HepG2 (cell line): ENCODE data around the gene HHIPL1. TPM values are rescaled to one million over a fixed set of nuclear protein-coding genes. Genes with fewer than 3 reads are reported as not detected.
A peak's percentile ranks its signal among the peaks of the same experiment; 100 is the strongest.

ENCODE experiments used
- ADNP ChIP-seq: sonication (generic); formaldehyde crosslinking; IDR thresholded peaks from 2 replicates; pipeline ENCODE4 v1.4.0; 2020; ENCODE audit warnings: missing genetic modification reagents
- GABPB1 ChIP-seq: IDR thresholded peaks from 2 replicates; pipeline ENCODE4 v1.6.1; 2016; ENCODE audit warnings: mild to moderate bottlenecking, missing genetic modification reagents, moderate library complexity, missing compliant biosample characterization
- HHEX ChIP-seq: IDR thresholded peaks from 2 replicates; pipeline ENCODE4 v1.6.1; 2016; ENCODE audit warnings: control low read depth
- HNRNPL ChIP-seq: fragments of 200-400 bp; formaldehyde crosslinking; IDR thresholded peaks from 2 replicates; pipeline ENCODE4 v1.6.1; 2017; ENCODE audit warnings: mild to moderate bottlenecking, low read depth, low read length
- KDM2A ChIP-seq: sonication (generic); formaldehyde crosslinking; IDR thresholded peaks from 2 replicates; pipeline ENCODE4 v1.4.0; 2020; ENCODE audit warnings: low read depth, missing genetic modification reagents, borderline replicate concordance
- NKX3-1 ChIP-seq: sonication (generic); formaldehyde crosslinking; IDR thresholded peaks from 2 replicates; pipeline ENCODE4 v1.5.0; 2020; ENCODE audit warnings: missing genetic modification reagents
- PCBP2 ChIP-seq: fragments of 200-400 bp; formaldehyde crosslinking; optimal IDR thresholded peaks from 2 replicates; pipeline ENCODE3; 2018; ENCODE audit warnings: low read length, low read depth; ENCODE audit not compliant: poor library complexity, severe bottlenecking
- RELA ChIP-seq: sonication (generic); formaldehyde crosslinking; IDR thresholded peaks from 2 replicates; pipeline ENCODE4 v1.4.0; 2020; ENCODE audit warnings: missing genetic modification reagents
- REPIN1 ChIP-seq: sonication (generic); formaldehyde crosslinking; IDR thresholded peaks from 2 replicates; pipeline ENCODE4 v1.8.0; 2022; ENCODE audit warnings: missing genetic modification reagents, low read depth, mild to moderate bottlenecking, borderline replicate concordance
- RXRB ChIP-seq: IDR thresholded peaks from 2 replicates; pipeline ENCODE4 v1.6.1; 2016; ENCODE audit warnings: borderline replicate concordance, missing genetic modification reagents, missing compliant biosample characterization
- SMC3 ChIP-seq: IDR thresholded peaks from 2 replicates; pipeline ENCODE4 v1.6.1; 2011; ENCODE audit warnings: low read length, improper control_type of control experiment
- SOX13 ChIP-seq, 3 experiments: fragments of 450-650 bp in 1 of 3; sonication (generic) in 1 of 3; formaldehyde crosslinking in 1 of 3; IDR thresholded peaks in 2 of 3; conservative IDR thresholded peaks in 1 of 3; 2 replicates each; pipeline versions ENCODE4 v1.5.0 to v1.6.1; 2016 to 2020; ENCODE audit warnings: antibody characterized with exemption in 1 of 3, mild to moderate bottlenecking in 1 of 3, missing compliant biosample characterization in 1 of 3, missing genetic modification reagents in 1 of 3, moderate library complexity in 1 of 3
- SUZ12 ChIP-seq: fragments of 150-350 bp; IDR thresholded peaks from 2 replicates; pipeline ENCODE4 v1.6.1; 2014; ENCODE audit warnings: low read depth, low read length
- TARDBP ChIP-seq: sonication (generic); formaldehyde crosslinking; IDR thresholded peaks from 2 replicates; pipeline ENCODE4 v1.8.0; 2022; ENCODE audit warnings: mild to moderate bottlenecking, missing genetic modification reagents
- TCF7L2 ChIP-seq: IDR thresholded peaks from 2 replicates; pipeline ENCODE4 v1.6.1; 2011; ENCODE audit warnings: mild to moderate bottlenecking, low read depth, low read length, moderate library complexity
- THAP11 ChIP-seq: IDR thresholded peaks from 2 replicates; pipeline ENCODE4 v1.6.1; 2016; ENCODE audit warnings: missing biosample characterization, missing genetic modification reagents
- ZNF547 ChIP-seq: sonication (generic); formaldehyde crosslinking; IDR thresholded peaks from 2 replicates; pipeline ENCODE4 v1.5.1; 2020; ENCODE audit warnings: mild to moderate bottlenecking, missing genetic modification reagents
- ZNF569 ChIP-seq: sonication (generic); formaldehyde crosslinking; IDR thresholded peaks from 2 replicates; pipeline ENCODE4 v1.5.0; 2020; ENCODE audit warnings: mild to moderate bottlenecking, missing genetic modification reagents, moderate library complexity, borderline replicate concordance
- ZNF574 ChIP-seq: sonication (generic); formaldehyde crosslinking; IDR thresholded peaks from 2 replicates; pipeline ENCODE4 v1.4.0; 2020; ENCODE audit warnings: missing genetic modification reagents
- ZNF850 ChIP-seq: sonication (generic); formaldehyde crosslinking; conservative IDR thresholded peaks from 2 replicates; pipeline ENCODE4 v1.9.0; 2021; ENCODE audit warnings: mild to moderate bottlenecking, missing genetic modification reagents
- polyA plus RNA-seq, 8 experiments: library from polyadenylated mRNA; depleted of rRNA in 3 of 8; stranded (reverse) in 7 of 8; unstranded in 1 of 8; fragments of >200 nt; fragmentation: Illumina TruSeq in 4 of 8; extraction: Trizol in 4 of 8; gene quantifications; 2 replicates each; pipeline versions ENCODE4 v1.2.1 to v1.2.3, GENCODE V29; 2011 to 2016; ENCODE audit warnings: low read depth in 4 of 8, missing spikeins in 1 of 8, mixed read lengths in 1 of 8; ENCODE audit not compliant: insufficient read depth in 1 of 8
- total RNA-seq, 5 experiments: library from RNA; depleted of rRNA; stranded (reverse); fragments of >200 nt; fragmentation: Illumina TruSeq; extraction: Trizol; gene quantifications; 2 replicates each; pipeline ENCODE4 v1.2.3, GENCODE V29; 2016; ENCODE audit warnings: low read depth in 1 of 5
- TF ChIP-seq, protein P1 (sequence below): sonication (generic); formaldehyde crosslinking; conservative IDR thresholded peaks from 2 replicates; pipeline ENCODE4 v1.4.0; 2020; ENCODE audit warnings: mild to moderate bottlenecking, missing genetic modification reagents, moderate library complexity
- TF ChIP-seq, protein P2 (sequence below): sonication (generic); formaldehyde crosslinking; conservative IDR thresholded peaks from 2 replicates; pipeline ENCODE4 v1.4.0; 2020; ENCODE audit warnings: missing genetic modification reagents

Gene HHIPL1
- total and polyA plus RNA-seq, 2 of the 13 experiments (the other 11 are each of a cell fraction or from before 2014, with no cell fraction given): not detected

DNA sequence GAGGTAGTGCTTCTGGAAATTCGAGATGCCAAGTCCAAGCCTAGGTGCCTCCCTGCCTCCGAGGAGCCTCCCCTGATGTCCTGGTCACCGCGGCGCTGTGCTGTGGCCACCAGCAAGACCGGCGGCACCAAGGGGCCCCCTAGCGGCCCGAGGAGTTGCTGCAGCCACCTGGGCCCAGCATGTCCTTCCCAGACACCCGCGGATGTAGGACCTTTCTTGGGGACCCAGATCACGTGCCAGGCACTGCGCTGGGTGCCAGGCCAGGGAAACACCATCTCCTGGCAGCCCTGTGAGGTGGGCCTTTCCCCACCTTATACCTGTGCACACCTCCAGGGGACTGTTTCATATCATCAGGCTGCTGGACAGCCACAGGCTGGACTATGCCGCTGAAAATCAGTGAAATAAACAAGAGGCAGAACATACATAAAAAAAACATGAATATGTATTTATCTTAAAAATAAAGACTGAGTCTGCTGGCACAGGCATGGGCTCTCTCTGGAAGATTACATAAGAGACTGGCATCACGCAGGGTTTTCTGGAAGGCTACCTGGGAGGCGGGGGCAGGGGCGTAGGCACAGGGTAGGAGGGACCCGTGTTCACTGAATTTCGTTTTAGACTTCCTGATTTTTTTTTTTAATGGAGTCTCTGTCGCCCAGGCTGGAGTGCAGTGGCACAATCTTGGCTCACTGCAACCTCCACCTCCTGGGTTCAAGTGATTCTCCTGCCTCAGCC lies 15.9 kb upstream of the HHIPL1 start (continued):
- peak; percentile 28; the same call in 1 of the 2 replicates for TF ChIP-seq ZNF574 (CRISPR knock-in tag)
- no peak for TF ChIP-seq TCF7L2
- TF ChIP-seq HNRNPL: no peak
- no peak for TF ChIP-seq ZNF850
- 0 out of 2 replicates have a peak, but pooled peaks have one; percentile 18 for TF ChIP-seq THAP11 (CRISPR knock-in tag)
- TF ChIP-seq, protein P1, sequence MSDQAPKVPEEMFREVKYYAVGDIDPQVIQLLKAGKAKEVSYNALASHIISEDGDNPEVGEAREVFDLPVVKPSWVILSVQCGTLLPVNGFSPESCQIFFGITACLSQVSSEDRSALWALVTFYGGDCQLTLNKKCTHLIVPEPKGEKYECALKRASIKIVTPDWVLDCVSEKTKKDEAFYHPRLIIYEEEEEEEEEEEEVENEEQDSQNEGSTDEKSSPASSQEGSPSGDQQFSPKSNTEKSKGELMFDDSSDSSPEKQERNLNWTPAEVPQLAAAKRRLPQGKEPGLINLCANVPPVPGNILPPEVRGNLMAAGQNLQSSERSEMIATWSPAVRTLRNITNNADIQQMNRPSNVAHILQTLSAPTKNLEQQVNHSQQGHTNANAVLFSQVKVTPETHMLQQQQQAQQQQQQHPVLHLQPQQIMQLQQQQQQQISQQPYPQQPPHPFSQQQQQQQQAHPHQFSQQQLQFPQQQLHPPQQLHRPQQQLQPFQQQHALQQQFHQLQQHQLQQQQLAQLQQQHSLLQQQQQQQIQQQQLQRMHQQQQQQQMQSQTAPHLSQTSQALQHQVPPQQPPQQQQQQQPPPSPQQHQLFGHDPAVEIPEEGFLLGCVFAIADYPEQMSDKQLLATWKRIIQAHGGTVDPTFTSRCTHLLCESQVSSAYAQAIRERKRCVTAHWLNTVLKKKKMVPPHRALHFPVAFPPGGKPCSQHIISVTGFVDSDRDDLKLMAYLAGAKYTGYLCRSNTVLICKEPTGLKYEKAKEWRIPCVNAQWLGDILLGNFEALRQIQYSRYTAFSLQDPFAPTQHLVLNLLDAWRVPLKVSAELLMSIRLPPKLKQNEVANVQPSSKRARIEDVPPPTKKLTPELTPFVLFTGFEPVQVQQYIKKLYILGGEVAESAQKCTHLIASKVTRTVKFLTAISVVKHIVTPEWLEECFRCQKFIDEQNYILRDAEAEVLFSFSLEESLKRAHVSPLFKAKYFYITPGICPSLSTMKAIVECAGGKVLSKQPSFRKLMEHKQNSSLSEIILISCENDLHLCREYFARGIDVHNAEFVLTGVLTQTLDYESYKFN (CRISPR knock-in tag): no peak
- TF ChIP-seq RXRB: no peak
- peak; percentile 37; the same call in 1 of the 2 replicates for TF ChIP-seq SMC3
- TF ChIP-seq, protein P2, sequence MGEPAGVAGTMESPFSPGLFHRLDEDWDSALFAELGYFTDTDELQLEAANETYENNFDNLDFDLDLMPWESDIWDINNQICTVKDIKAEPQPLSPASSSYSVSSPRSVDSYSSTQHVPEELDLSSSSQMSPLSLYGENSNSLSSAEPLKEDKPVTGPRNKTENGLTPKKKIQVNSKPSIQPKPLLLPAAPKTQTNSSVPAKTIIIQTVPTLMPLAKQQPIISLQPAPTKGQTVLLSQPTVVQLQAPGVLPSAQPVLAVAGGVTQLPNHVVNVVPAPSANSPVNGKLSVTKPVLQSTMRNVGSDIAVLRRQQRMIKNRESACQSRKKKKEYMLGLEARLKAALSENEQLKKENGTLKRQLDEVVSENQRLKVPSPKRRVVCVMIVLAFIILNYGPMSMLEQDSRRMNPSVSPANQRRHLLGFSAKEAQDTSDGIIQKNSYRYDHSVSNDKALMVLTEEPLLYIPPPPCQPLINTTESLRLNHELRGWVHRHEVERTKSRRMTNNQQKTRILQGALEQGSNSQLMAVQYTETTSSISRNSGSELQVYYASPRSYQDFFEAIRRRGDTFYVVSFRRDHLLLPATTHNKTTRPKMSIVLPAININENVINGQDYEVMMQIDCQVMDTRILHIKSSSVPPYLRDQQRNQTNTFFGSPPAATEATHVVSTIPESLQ (CRISPR knock-in tag): no peak
- 0 out of 2 replicates have a peak, but pooled peaks have one; percentile 81 for TF ChIP-seq RELA (CRISPR knock-in tag)
- peak; percentile 61; the same call in 1 of the 2 replicates for TF ChIP-seq KDM2A (CRISPR knock-in tag)
- no peak for TF ChIP-seq REPIN1
- TF ChIP-seq ADNP: no peak
- TF ChIP-seq GABPB1: peak; percentile 43; the same call in 1 of the 2 replicates
- TF ChIP-seq TARDBP: no peak
- no peak for TF ChIP-seq ZNF547
- TF ChIP-seq HHEX (CRISPR knock-in tag): no peak
- TF ChIP-seq NKX3-1 (CRISPR knock-in tag): no peak
- TF ChIP-seq ZNF569: no peak
- no peak for TF ChIP-seq SOX13 (IDR thresholded peaks at IDR 0.05)
- TF ChIP-seq SOX13 (CRISPR knock-in tag; conservative IDR thresholded peaks at IDR 0.05 in 1 of 2, IDR thresholded peaks at IDR 0.05 in 1 of 2): peak in 1 of 2 experiments; percentile 10; a peak in 1 of 4 replicates
- no peak for TF ChIP-seq SUZ12
- no peak for TF ChIP-seq PCBP2
